AG09319 (cell line): Measurements from ENCODE around the gene SHISA6.
"Not testable (repeated sequence)": the region's sequence is repeated elsewhere in the genome, so short reads cannot be mapped to it uniquely, and the experiment has no call there.

Source experiments
- DNase-seq: peaks from one replicate; pipeline ENCODE4 v3.0.0-alpha.2; 2010; ENCODE audit warnings: low read depth; ENCODE audit errors: extremely low read depth
- TF ChIP-seq, protein P1 (sequence below): IDR thresholded peaks from 2 replicates; pipeline ENCODE4 v1.5.1; 2011; ENCODE audit warnings: low read depth, mild to moderate bottlenecking, inconsistent platforms, low read length, moderate library complexity

The SHISA6 gene

DNA sequence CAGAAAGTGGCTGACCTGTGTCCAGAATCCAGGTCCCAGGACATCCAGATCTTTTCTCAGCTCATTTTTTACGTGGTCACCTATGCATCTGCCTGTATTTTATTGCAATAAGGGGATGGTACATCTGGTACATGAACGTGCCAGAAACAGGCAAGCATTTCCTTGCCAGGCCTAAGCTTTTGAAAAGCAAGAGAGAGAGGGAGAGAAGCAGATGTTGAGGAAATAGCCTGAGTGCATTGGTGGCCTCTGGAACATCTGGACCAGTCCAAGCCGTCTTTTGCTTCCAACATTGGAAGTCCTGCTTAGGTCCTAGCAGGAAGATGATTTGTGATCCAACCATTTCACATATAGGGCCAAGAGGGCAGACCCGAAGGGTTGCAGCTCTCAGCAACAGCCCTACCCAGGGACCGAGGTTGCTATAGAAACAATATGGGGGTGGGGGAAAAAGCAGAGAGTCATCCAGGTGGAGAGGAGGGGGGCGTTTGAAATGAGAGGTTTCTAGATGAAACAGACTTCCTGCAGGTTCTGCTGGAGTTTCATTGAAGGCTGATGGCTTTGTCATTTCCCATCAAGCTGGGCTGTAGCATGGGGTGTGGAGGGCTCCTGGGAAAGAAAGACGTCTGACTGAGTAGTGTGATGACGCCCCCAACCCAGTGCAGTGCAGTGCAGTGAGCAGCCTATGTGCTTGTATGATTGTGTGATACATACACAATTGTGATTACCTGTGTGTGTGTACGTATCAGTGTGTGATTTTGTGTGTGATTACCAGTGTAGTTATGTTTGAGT, 61.6 kb downstream of the SHISA6 start:
- TF ChIP-seq, protein P1, sequence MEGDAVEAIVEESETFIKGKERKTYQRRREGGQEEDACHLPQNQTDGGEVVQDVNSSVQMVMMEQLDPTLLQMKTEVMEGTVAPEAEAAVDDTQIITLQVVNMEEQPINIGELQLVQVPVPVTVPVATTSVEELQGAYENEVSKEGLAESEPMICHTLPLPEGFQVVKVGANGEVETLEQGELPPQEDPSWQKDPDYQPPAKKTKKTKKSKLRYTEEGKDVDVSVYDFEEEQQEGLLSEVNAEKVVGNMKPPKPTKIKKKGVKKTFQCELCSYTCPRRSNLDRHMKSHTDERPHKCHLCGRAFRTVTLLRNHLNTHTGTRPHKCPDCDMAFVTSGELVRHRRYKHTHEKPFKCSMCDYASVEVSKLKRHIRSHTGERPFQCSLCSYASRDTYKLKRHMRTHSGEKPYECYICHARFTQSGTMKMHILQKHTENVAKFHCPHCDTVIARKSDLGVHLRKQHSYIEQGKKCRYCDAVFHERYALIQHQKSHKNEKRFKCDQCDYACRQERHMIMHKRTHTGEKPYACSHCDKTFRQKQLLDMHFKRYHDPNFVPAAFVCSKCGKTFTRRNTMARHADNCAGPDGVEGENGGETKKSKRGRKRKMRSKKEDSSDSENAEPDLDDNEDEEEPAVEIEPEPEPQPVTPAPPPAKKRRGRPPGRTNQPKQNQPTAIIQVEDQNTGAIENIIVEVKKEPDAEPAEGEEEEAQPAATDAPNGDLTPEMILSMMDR = no peak
- no peak for DNase-seq

DNA sequence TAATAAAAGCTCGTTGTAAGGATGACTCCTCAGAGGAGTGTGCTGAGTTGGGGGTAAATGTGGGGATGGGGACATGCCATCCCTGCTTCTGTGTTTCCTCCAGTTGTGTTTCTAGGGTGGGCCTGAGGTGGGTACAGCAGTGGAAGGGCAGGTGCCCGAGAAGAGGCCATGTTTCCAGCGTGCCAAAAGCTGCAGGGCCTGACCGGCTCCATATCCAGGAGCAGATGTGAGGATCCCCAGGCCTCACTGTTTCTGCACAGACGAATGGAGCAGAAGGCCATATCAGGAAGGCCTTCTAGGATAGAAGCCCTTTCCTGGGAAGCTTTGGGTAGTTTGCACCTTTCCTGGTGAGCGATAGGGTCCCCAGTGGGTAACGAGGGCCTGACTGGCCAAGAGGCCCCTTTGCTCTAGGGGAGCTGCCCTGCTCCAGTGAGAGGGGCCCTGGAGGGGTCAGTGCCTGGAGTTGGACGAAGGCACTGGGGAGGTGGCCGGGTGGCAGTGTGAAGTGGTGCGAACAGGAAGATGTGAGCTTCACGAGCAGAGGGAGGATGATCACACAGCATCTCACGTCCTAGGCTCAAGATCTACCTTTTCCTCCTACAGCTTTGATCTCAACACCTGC, 62.9 kb downstream of the SHISA6 start:
- TF ChIP-seq, protein P1 = no peak
- DNase-seq = no peak

DNA sequence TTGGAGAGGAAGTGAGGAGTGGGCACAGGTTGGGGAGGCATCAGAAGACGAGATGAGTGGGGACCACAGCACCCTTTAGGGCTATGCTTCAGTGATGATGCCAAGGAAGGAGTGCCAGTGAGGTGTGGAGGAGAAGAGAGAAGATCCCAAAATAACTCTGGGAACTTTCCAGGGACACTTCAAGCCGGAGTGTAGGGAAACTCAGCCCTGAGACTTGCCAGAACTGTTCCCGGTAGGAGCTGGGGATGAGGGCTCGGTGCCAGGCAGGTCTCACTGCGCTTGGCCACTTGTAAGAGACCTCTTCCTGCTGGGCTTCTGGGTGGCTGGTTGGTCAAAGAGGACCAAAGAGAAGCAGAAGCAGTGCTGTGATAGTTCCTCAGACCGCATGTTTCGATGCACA, 63.6 kb downstream of the SHISA6 start:
- TF ChIP-seq, protein P1 = no peak
- no peak for DNase-seq

DNA sequence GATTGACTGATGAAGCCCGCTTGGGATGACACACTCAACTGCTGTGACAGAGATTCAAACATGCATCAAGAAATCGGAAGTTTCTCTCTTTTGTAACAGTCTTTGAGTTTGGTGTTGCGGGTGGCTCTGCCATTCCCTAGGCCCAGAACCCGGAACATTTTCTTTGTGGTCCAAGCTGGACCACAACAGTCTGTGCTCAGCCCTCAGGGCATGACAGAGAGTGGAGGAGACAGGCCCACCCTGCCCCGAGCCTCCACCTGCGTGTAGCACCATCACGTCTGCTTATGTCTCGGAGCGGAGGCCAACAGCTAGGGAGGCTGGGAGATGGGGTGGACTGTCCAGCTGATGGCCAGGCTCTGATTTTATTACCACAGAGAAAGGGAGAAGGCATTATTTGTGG, 64.5 kb downstream of the SHISA6 start:
- no peak for DNase-seq
- TF ChIP-seq, protein P1 = no peak

DNA sequence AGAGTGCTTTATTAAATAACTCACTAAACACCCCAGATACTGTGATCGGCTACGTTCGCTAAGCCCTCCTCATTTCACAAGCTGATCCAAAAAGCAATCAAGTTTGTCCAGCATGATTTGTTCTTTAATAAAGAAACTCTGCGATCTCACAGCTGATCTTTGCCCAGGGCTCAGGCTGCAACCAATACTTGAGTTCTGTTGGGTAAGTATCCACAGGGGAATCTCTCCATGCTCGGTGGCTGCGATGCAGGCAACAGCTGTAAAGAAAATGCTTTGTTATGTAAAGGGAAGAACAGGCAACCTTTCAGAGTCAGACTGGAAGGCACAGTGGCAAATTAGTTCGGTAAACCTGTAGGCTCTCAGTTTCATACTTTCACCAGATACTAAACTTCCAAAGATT, 67.5 kb downstream of the SHISA6 start:
- no peak for DNase-seq
- TF ChIP-seq, protein P1 = no peak

DNA sequence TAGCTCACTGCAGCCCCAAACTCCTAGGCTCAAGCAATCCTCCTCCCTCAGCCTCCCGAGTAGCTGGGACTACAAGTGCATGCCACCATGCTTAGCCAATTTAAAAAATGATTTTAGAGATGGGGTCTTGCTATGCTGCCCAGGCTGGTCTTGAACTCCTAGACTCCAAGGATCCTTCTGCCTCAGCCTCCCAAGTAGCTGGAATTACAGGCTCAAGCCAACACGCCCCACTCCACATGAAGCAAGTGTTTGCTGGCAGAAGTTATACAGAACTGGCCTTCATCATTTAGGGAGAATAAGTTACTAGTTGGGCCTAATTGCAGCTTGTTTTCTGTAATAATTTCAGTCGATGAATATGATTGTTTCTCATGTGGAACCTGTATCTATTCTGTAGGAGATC, 68.0 kb downstream of the SHISA6 start:
- no peak for DNase-seq
- TF ChIP-seq, protein P1 = no peak

DNA sequence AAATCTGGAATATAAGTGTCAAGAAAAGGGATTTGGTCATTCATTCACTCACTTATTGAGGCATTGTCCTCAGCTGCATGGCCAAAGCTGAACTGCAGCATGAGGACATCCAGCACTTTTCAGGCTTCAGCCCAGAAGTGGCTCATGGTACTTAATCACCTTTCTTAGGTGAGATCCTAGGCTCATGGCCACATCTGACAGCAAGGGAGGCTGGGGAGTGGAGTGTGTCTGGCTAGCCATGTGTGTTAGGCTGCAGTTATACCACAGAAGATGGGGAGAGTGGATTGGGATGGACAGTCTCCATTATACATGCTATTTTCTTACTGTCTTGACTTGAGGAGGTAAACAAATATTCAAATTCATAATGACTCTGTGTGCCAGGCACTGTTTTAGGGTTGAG, 68.8 kb downstream of the SHISA6 start:
- no peak for DNase-seq
- TF ChIP-seq, protein P1 = no peak

DNA sequence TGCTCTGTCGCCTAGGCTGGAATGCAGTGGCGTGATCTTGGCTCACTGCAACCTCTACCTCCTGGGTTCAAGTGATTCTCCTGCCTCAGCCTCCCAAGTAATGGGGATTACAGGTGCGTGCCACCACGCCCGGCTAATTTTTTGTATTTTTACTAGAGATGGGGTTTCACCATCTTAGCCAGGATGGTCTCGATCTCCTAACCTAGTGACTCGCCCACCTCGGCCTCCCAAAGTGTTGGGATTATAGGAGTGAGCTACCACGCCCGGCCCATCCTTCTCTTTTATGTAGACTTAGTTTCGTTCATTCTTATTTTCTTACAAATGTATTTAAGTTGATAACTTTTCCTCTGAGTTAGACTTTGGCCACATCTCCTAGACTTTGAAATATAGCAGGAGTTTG, 75.4 kb downstream of the SHISA6 start:
- not testable (repeated sequence) for DNase-seq
